Measurements from ENCODE around the gene APPL1. TPM values are rescaled to one million over a fixed set of nuclear protein-coding genes. Genes with fewer than 3 reads are reported as not detected.

APPL1 gene
- total and polyA plus RNA-seq, 2 of the 13 experiments (the other 11 are each of a cell fraction or from before 2014, with no cell fraction given) = 14.3 to 29.0 TPM

GRCh38 chr3:57221883-57222282, 5.6 kb upstream of the APPL1 start (continued):
- TF ChIP-seq, protein P1, sequence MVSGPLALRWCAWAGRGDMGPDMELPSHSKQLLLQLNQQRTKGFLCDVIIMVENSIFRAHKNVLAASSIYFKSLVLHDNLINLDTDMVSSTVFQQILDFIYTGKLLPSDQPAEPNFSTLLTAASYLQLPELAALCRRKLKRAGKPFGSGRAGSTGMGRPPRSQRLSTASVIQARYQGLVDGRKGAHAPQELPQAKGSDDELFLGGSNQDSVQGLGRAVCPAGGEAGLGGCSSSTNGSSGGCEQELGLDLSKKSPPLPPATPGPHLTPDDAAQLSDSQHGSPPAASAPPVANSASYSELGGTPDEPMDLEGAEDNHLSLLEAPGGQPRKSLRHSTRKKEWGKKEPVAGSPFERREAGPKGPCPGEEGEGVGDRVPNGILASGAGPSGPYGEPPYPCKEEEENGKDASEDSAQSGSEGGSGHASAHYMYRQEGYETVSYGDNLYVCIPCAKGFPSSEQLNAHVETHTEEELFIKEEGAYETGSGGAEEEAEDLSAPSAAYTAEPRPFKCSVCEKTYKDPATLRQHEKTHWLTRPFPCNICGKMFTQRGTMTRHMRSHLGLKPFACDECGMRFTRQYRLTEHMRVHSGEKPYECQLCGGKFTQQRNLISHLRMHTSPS (CRISPR knock-in tag; IDR thresholded peaks at IDR 0.05; ENCODE audit: low read depth) = no peak
- TF ChIP-seq IKZF4 (CRISPR knock-in tag; IDR thresholded peaks at IDR 0.05; ENCODE audit: borderline replicate concordance, low read depth, not compliant biosample characterization) (no peak), ZNF576 (CRISPR knock-in tag; IDR thresholded peaks at IDR 0.05) (no peak), ZNF572 (CRISPR knock-in tag; IDR thresholded peaks at IDR 0.05) (no peak), CENPBD1 (CRISPR knock-in tag; IDR thresholded peaks at IDR 0.05; ENCODE audit: borderline replicate concordance, low read depth) (no peak), CHCHD3 (CRISPR knock-in tag; IDR thresholded peaks at IDR 0.05) (no peak), ZNF367 (CRISPR knock-in tag; IDR thresholded peaks at IDR 0.05; ENCODE audit: borderline replicate concordance) (no peak)

DNA sequence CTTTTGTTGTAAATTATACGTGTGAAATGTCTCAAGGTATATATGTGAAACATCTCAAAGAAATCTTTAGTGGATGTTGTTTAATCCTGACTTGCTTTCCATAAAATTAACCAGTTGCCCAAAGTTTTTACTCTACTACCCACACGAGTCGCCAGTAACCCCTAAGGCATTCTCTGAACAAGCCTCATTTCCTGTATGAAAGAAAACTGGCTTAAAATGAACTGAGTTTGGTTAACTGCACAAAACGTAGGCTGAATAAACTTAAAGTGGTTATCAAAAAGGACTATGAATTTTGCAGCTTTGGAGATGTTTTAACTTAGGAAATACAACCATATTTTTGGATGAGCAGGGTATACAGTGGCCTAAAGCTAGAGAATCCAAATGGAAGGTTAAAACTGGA, 2.7 kb upstream of the APPL1 start:
- DNase-seq (ENCODE audit: low spot score) (no peak), ATAC-seq (no peak), FAIRE-seq (no peak)
- intact Hi-C loops (cut with micrococcal nuclease; ENCODE audit: unreplicated experiment) (loop anchor here (10.0 kb wide), 1 partner anchor 220 kb away; no protein-coding TSS in a partner anchor), in situ Hi-C loops (cut with HindIII; ENCODE audit: extremely low pct_ligation_motif_present, low pct_unique_long_range_greater_than_20kb) (loop anchor here (5.0 to 10.0 kb wide), 2 partner anchors 123 to 230 kb away; no protein-coding TSS in a partner anchor)
- H3K9ac ChIP-seq (ENCODE audit: insufficient read depth, low read depth, low read length) = no peak overlapping the region
- POLR2A ChIA-PET = no interaction called here
- H3K79me2 ChIP-seq (ENCODE audit: insufficient read depth, low read length) = peaks cover 16% of the 10 kb centered on the region
- no peak overlapping the region for H3K4me2 ChIP-seq (ENCODE audit: low read depth, low read length)
- WGBS (ENCODE audit: low lambda C conversion rate) = 64% methylated on average over 4 of the region's 4 CpGs
- peaks cover 28% of the 10 kb centered on the region for H3K4me1 ChIP-seq (ENCODE audit: insufficient read depth, low read length)
- no peak overlapping the region for H3K4me3 ChIP-seq (replicated peaks in 1 of 3; ENCODE audit: insufficient read depth in 1 of 3, low read depth in 2 of 3, low read length in 3 of 3)
- H3K27me3 ChIP-seq (ENCODE audit: control insufficient read depth in 1 of 2, insufficient read depth in 2 of 2, low read length in 2 of 2) = no peaks in the 10 kb centered on the region; a peak in 1 of 5 replicates
- no peak overlapping the region for H2AFZ ChIP-seq (ENCODE audit: low read length)
- H4K20me1 ChIP-seq (ENCODE audit: insufficient read depth, low read length) = peaks cover 8% of the 10 kb centered on the region; the same call in 1 of the 2 replicates
- no TSS peak for BruUV-seq (replicated peaks)
- CTCF ChIA-PET (ENCODE audit: low intra/inter-chr PET ratio, low total read pairs) = no interaction called here
- no peaks in the 10 kb centered on the region for H3K9me3 ChIP-seq (ENCODE audit: low read length)
- no peaks in the 10 kb centered on the region for H3K36me3 ChIP-seq (replicated peaks in 1 of 2; ENCODE audit: control insufficient read depth in 1 of 2, insufficient read depth in 2 of 2, low read length in 2 of 2)
- TF ChIP-seq NFATC3 (CRISPR knock-in tag; IDR thresholded peaks at IDR 0.05) (no peak), MBD4 (IDR thresholded peaks at IDR 0.05; ENCODE audit: borderline replicate concordance, low read length) (no peak)
- H3K27ac ChIP-seq (ENCODE audit: extremely low read length, insufficient read depth, low read length) = no peak overlapping the region

Data from HepG2 (cell line).